Endothelial cell of umbilical vein (primary cell): ENCODE results near the gene ZNF625. TPM values are rescaled to one million over a fixed set of nuclear protein-coding genes. Genes with fewer than 3 reads are reported as not detected.
"Not testable (repeated sequence)": the region's sequence is repeated elsewhere in the genome, so short reads cannot be mapped to it uniquely, and the experiment has no call there.

ENCODE experiments used
- BruUV-seq: library from RNA; stranded (reverse); fragments of 400-500 nt; replicated peaks from 2 replicates; lab custom pipeline; 2021; lab: Mats Ljungman, UMichigan
- CTCF ChIA-PET: fragments of 300-600, 350-600 bp; sonication (Branson Sonifier 250); formaldehyde crosslinking; loops from one replicate; lab custom pipeline; 2021; ENCODE audit warnings: antibody characterized with exemption, inconsistent platforms; lab: Charles Lee
- POLR2A ChIA-PET: fragments of 300-600, 350-600 bp; sonication (Branson Sonifier 250); formaldehyde crosslinking; loops from one replicate; lab custom pipeline; 2021; ENCODE audit warnings: antibody characterized with exemption, inconsistent platforms; lab: Charles Lee
- DNase-seq: peaks from one replicate; pipeline ENCODE4 v3.0.0-alpha.2; 2011; ENCODE audit warnings: low read depth, low spot score
- FAIRE-seq: peaks from 2 replicates; lab custom pipeline; 2011; peaks lifted over from hg19 to GRCh38; lab: Jason Lieb, UNC
- H2AFZ ChIP-seq: 2 replicates; pipeline ENCODE4 v1.6.0; 2012; ENCODE audit warnings: low read depth, low read length, control low read depth, inconsistent platforms
- H3K27ac ChIP-seq: 2 replicates; pipeline ENCODE4 v1.5.1; 2011; ENCODE audit warnings: low read depth, mild to moderate bottlenecking, control low read depth, low read length, moderate library complexity; ENCODE audit not compliant: insufficient read depth
- H3K27me3 ChIP-seq, 2 experiments: 2 replicates each; pipeline versions ENCODE4 v1.6.0 to v1.6.1; 2011; ENCODE audit warnings: low read length in 2 of 2, mixed read lengths in 1 of 2; ENCODE audit not compliant: control insufficient read depth in 2 of 2, insufficient read depth in 2 of 2
- H3K36me3 ChIP-seq, 2 experiments: 2 replicates in 1 of 2; 3 replicates in 1 of 2; pipeline ENCODE4 v1.5.1; 2011; ENCODE audit warnings: low read length in 2 of 2, mild to moderate bottlenecking in 1 of 2, moderate library complexity in 1 of 2; ENCODE audit not compliant: control insufficient read depth in 2 of 2, insufficient read depth in 2 of 2; ENCODE audit errors: extremely low read depth in 1 of 2
- H3K4me1 ChIP-seq: 3 replicates; pipeline ENCODE4 v1.5.1; 2011; ENCODE audit warnings: mild to moderate bottlenecking, low read length; ENCODE audit not compliant: control insufficient read depth, insufficient read depth; ENCODE audit errors: extremely low read depth
- H3K4me2 ChIP-seq: 2 replicates; pipeline ENCODE4 v1.6.1; 2011; ENCODE audit warnings: low read length, control low read depth, mixed read lengths; ENCODE audit not compliant: insufficient read depth
- H3K4me3 ChIP-seq, 3 experiments: fragments of 200-600 bp in 1 of 3; sonication (generic), shearing (Covaris generic) in 1 of 3; replicated peaks in 1 of 3; 2 replicates each; pipeline ENCODE4 v1.5.1; 2011 to 2016; ENCODE audit warnings: control low read depth in 3 of 3, low read length in 3 of 3, mild to moderate bottlenecking in 2 of 3, inconsistent platforms in 1 of 3, low read depth in 1 of 3, moderate library complexity in 1 of 3; ENCODE audit not compliant: insufficient read depth in 1 of 3
- H3K79me2 ChIP-seq: 2 replicates; pipeline ENCODE4 v1.6.0; 2012; ENCODE audit warnings: low read length, inconsistent platforms; ENCODE audit not compliant: control insufficient read depth, insufficient read depth
- H3K9ac ChIP-seq: replicated peaks from 2 replicates; pipeline ENCODE3; 2011; ENCODE audit warnings: low read length, control low read depth; ENCODE audit not compliant: insufficient read depth; ENCODE audit errors: extremely low read depth
- H3K9me1 ChIP-seq: replicated peaks from 3 replicates; pipeline ENCODE4 v1.6.0; 2011; ENCODE audit warnings: mild to moderate bottlenecking, low read length; ENCODE audit not compliant: control insufficient read depth, insufficient read depth; ENCODE audit errors: extremely low read depth
- H3K9me3 ChIP-seq: replicated peaks from 2 replicates; pipeline ENCODE4 v1.5.1; 2012; ENCODE audit warnings: low read length, inconsistent platforms; ENCODE audit not compliant: control insufficient read depth, insufficient read depth
- H4K20me1 ChIP-seq: replicated peaks from 2 replicates; pipeline ENCODE3; 2011; ENCODE audit warnings: mild to moderate bottlenecking, low read length; ENCODE audit not compliant: control insufficient read depth, insufficient read depth; ENCODE audit errors: extremely low read depth
- CTCF ChIP-seq, 2 donors: IDR thresholded peaks; 1 replicate in 1 of 2; 2 replicates in 1 of 2; pipeline ENCODE4 v1.5.1; 2011; ENCODE audit warnings: low read length in 2 of 2, mild to moderate bottlenecking in 2 of 2, moderate library complexity in 2 of 2, control low read depth in 1 of 2, inconsistent platforms in 1 of 2, low read depth in 1 of 2; ENCODE audit not compliant: insufficient read depth in 1 of 2; ENCODE audit errors: extremely low read depth in 1 of 2
- EZH2 ChIP-seq: IDR thresholded peaks from 2 replicates; pipeline ENCODE4 v1.6.1; 2012; ENCODE audit warnings: borderline replicate concordance, low read depth, mild to moderate bottlenecking, moderate library complexity, low read length, inconsistent platforms; ENCODE audit not compliant: severe bottlenecking
- JUN ChIP-seq: IDR thresholded peaks from 2 replicates; pipeline ENCODE4 v1.6.1; 2011; ENCODE audit warnings: borderline replicate concordance, low read depth; ENCODE audit not compliant: insufficient read length, insufficient read depth
- MAX ChIP-seq: IDR thresholded peaks from 2 replicates; pipeline ENCODE4 v1.6.1; 2011; ENCODE audit not compliant: insufficient read depth, insufficient read length
- POLR2A ChIP-seq: IDR thresholded peaks from 2 replicates; pipeline ENCODE4 v1.6.1; 2012; ENCODE audit warnings: low read depth, mild to moderate bottlenecking, control low read depth, low read length
- dilution Hi-C: fragments of 300-500 bp; cut with MboI; formaldehyde crosslinking; loops from one replicate; pipeline ENCODE4 v1.15.0; 2019; ENCODE audit warnings: low sequenced_read_pairs; ENCODE audit not compliant: extremely low pct_ligation_motif_present
- intact Hi-C: fragments of 100-400 bp; cut with micrococcal nuclease; formaldehyde crosslinking; loops from one replicate; pipeline ENCODE4 v1.10.0; 2022
- polyA plus RNA-seq, 4 experiments: library from polyadenylated mRNA; depleted of rRNA in 3 of 4; stranded (reverse) in 3 of 4; unstranded in 1 of 4; fragments of >200 nt; gene quantifications; 2 replicates each; pipeline versions ENCODE4 v1.2.1 to v1.2.3, GENCODE V29; 2011 to 2012; ENCODE audit warnings: missing spikeins in 1 of 4
- total RNA-seq: library from RNA; stranded (reverse); gene quantifications from 2 replicates; pipeline ENCODE4 v1.2.3, GENCODE V29; 2021

Gene ZNF625
- total and polyA plus RNA-seq, 2 donors (not counting 3 experiments of a cell fraction or from before 2014, with no cell fraction given), result 0.90 to 6.7 TPM

DNA sequence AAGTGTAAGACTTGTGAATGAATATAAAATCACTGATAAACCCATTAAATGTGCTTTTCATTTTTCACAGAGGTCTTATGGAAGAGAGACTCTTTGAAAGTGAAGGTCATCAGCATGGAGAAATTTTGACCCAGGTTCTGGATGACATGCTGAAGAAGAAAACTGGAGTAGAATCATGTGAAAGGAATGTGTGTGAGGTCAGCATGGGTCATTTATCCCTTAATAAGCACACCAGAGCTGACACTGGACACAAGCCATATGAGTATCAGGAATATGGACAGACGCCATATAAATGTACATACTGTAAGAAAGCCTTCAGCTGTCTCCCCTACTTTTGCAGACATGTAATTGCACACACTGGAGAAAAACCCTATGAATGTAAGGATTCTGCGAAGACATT, 45.4 kb downstream of the ZNF625 start:
- POLR2A ChIA-PET, result no interaction called here
- dilution Hi-C loops, result no loop called here
- Histone ChIP-seq H3K79me2 (no peaks in the 10 kb centered on the region), H3K27ac (no peak overlapping the region), H2AFZ (no peak overlapping the region), H3K4me2 (no peak overlapping the region), H3K9ac (no peak overlapping the region), H3K27me3 (no peaks in the 10 kb centered on the region), H3K9me1 (no peaks in the 10 kb centered on the region), H3K4me1 (no peaks in the 10 kb centered on the region), H3K4me3 (no peak overlapping the region), H4K20me1 (no peaks in the 10 kb centered on the region), H3K36me3 (no peaks in the 10 kb centered on the region), H3K9me3 (peaks cover 13% of the 10 kb centered on the region)
- no peak for FAIRE-seq
- TF ChIP-seq EZH2 (no peak), CTCF (IDR thresholded peaks at IDR 0.05; ENCODE audit: extremely low read depth in 1 of 2, insufficient read depth in 1 of 2, low read depth in 1 of 2, low read length in 2 of 2) (no peak), MAX (no peak), JUN (no peak), POLR2A (no peak)
- CTCF ChIA-PET, result no interaction called here
- intact Hi-C loops, result no loop called here
- BruUV-seq, result no TSS peak
- DNase-seq, result no peak

- H3K36me3 ChIP-seq, H4K20me1 ChIP-seq, H2AFZ ChIP-seq, H3K27me3 ChIP-seq, H3K4me1 ChIP-seq, BruUV-seq, H3K79me2 ChIP-seq, FAIRE-seq, DNase-seq, H3K4me2 ChIP-seq, H3K9ac ChIP-seq, H3K9me3 ChIP-seq, POLR2A ChIA-PET, CTCF ChIA-PET, H3K9me1 ChIP-seq, H3K4me3 ChIP-seq, H3K27ac ChIP-seq, dilution Hi-C loops, intact Hi-C loops: not testable (repeated sequence)
These were observed 52.6 kb downstream of the ZNF625 start for GRCh38 chr19:12103909-12104308.
